Thyroid gland (tissue), 4 donors: ENCODE results near the gene OR2T29.
"Not testable (repeated sequence)": the region's sequence is repeated elsewhere in the genome, so short reads cannot be mapped to it uniquely, and the experiment has no call there.

ENCODE experiments used
- POLR2A ChIP-seq, 2 donors: fragments of 450-650 bp; IDR thresholded peaks; one replicate each; pipeline ENCODE4 v1.6.1; 2017; ENCODE audit warnings: antibody characterized with exemption in 2 of 2, mild to moderate bottlenecking in 2 of 2, moderate library complexity in 1 of 2
- TF ChIP-seq, protein P1 (sequence below), 6 experiments: fragments of 200-600 bp in 3 of 6; fragments of 450-650 bp in 3 of 6; sonication (generic) in 3 of 6; IDR thresholded peaks; one replicate each; pipeline ENCODE4 v1.5.1; 2016 to 2019; ENCODE audit warnings: antibody characterized with exemption in 6 of 6, mild to moderate bottlenecking in 2 of 6, inconsistent platforms in 1 of 6, moderate library complexity in 1 of 6

GRCh38 chr1:248565530-248566373, 3.2 kb upstream of the OR2T29 start:
- TF ChIP-seq, protein P1, sequence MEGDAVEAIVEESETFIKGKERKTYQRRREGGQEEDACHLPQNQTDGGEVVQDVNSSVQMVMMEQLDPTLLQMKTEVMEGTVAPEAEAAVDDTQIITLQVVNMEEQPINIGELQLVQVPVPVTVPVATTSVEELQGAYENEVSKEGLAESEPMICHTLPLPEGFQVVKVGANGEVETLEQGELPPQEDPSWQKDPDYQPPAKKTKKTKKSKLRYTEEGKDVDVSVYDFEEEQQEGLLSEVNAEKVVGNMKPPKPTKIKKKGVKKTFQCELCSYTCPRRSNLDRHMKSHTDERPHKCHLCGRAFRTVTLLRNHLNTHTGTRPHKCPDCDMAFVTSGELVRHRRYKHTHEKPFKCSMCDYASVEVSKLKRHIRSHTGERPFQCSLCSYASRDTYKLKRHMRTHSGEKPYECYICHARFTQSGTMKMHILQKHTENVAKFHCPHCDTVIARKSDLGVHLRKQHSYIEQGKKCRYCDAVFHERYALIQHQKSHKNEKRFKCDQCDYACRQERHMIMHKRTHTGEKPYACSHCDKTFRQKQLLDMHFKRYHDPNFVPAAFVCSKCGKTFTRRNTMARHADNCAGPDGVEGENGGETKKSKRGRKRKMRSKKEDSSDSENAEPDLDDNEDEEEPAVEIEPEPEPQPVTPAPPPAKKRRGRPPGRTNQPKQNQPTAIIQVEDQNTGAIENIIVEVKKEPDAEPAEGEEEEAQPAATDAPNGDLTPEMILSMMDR (IDR thresholded peaks at IDR 0.05): not testable (repeated sequence)
- TF ChIP-seq POLR2A (IDR thresholded peaks at IDR 0.05): not testable (repeated sequence)
